NB4 (cell line): ENCODE results near the gene PCNX2.

Experiments used
- DNase-seq: peaks from one replicate; pipeline ENCODE4 v3.0.0; 2010; ENCODE audit warnings: low read depth
- H3K4me3 ChIP-seq: one replicate; pipeline ENCODE4 v1.5.1; 2011; ENCODE audit warnings: mild to moderate bottlenecking, low read depth, low read length, moderate library complexity
- MYC ChIP-seq: IDR thresholded peaks from 2 replicates; pipeline ENCODE4 v1.6.1; 2011; ENCODE audit warnings: low read depth, low read length
- POLR2A ChIP-seq: IDR thresholded peaks from 2 replicates; pipeline ENCODE4 v1.6.1; 2011; ENCODE audit warnings: mild to moderate bottlenecking; ENCODE audit not compliant: insufficient read length; ENCODE audit errors: extremely low read depth
- TF ChIP-seq, protein P1 (sequence below): IDR thresholded peaks from one replicate; pipeline ENCODE4 v1.5.1; 2012; ENCODE audit warnings: low read depth, low read length
- TF ChIP-seq, protein P2 (sequence below): IDR thresholded peaks from 2 replicates; pipeline ENCODE4 v1.6.1; 2011; ENCODE audit warnings: low read depth, low read length

The PCNX2 gene

DNA sequence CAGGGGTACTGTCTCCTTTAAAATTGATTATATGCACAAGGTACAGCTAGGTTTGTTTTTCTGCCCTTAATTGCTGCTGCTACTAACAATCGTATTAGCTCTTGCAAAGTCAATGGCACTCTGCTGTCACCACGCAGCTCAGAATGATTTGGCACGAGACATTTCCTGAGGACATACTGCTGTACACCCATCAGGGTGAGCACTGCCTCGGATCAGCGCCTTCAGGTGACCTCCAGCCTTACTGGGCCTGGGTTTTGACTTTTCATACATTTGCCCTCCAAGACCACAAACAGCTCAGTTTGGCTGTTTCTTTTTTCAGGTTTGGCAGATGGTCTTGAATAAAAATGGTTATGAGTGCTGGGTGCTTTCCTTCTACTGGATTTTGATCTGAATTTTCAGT lies 234.3 kb downstream of the PCNX2 start:
- H3K4me3 ChIP-seq, result no peak overlapping the region
- TF ChIP-seq POLR2A, result no peak
- TF ChIP-seq, protein P1, sequence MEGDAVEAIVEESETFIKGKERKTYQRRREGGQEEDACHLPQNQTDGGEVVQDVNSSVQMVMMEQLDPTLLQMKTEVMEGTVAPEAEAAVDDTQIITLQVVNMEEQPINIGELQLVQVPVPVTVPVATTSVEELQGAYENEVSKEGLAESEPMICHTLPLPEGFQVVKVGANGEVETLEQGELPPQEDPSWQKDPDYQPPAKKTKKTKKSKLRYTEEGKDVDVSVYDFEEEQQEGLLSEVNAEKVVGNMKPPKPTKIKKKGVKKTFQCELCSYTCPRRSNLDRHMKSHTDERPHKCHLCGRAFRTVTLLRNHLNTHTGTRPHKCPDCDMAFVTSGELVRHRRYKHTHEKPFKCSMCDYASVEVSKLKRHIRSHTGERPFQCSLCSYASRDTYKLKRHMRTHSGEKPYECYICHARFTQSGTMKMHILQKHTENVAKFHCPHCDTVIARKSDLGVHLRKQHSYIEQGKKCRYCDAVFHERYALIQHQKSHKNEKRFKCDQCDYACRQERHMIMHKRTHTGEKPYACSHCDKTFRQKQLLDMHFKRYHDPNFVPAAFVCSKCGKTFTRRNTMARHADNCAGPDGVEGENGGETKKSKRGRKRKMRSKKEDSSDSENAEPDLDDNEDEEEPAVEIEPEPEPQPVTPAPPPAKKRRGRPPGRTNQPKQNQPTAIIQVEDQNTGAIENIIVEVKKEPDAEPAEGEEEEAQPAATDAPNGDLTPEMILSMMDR, result no peak
- no peak for TF ChIP-seq MYC
- TF ChIP-seq, protein P2, sequence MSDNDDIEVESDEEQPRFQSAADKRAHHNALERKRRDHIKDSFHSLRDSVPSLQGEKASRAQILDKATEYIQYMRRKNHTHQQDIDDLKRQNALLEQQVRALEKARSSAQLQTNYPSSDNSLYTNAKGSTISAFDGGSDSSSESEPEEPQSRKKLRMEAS, result no peak
- DNase-seq, result no peak

DNA sequence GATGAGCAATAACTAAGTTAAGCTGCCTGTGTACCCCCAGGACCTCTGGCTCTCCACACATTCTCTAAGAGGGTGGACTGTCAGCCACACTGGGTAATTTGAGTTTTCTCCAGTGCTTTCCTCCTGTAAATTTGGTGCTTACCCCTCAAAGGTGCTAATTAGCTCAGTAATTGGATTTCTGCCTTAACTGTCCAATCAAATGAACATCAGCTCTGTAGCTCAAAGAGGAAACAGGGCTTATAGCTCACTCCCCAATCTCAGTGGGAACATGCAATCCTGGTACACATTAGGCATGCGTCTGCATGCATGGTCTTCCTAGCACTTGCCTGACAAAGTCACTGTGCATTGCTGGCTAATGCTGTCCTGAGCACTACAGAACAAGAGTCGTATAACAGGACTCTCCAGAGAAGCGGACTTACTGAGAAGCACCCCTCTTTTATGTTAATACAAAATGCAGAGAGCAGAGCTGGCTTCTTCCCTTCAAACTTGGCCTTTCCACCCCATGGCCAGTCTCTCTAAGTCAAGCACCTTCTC lies 235.0 kb downstream of the PCNX2 start:
- DNase-seq, result no peak
- TF ChIP-seq, protein P2, result no peak
- TF ChIP-seq, protein P1, result no peak
- TF ChIP-seq POLR2A, result no peak
- TF ChIP-seq MYC, result no peak
- no peak overlapping the region for H3K4me3 ChIP-seq

DNA sequence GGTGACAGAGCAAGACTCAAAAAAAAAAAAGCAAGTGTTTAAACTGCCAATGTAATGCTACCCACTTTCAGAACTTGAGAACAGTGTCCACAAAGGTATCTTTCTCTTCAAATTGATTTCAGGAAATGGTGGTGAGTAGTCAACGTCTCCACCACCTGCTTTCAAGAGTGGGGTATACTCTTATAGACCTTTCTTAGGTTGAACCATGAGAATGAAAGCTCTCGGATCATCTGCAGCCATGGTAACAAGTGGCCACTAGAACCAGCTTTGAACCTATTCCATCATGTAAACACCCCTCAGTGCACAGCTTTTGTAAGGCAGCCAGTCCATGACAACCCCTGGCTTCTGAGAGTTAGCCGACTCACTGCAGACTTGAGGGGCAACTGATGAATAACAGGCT lies 237.7 kb downstream of the PCNX2 start:
- DNase-seq, result no peak
- TF ChIP-seq, protein P1, result no peak
- TF ChIP-seq, protein P2, result no peak
- TF ChIP-seq POLR2A (no peak), MYC (no peak)
- H3K4me3 ChIP-seq, result no peak overlapping the region

DNA sequence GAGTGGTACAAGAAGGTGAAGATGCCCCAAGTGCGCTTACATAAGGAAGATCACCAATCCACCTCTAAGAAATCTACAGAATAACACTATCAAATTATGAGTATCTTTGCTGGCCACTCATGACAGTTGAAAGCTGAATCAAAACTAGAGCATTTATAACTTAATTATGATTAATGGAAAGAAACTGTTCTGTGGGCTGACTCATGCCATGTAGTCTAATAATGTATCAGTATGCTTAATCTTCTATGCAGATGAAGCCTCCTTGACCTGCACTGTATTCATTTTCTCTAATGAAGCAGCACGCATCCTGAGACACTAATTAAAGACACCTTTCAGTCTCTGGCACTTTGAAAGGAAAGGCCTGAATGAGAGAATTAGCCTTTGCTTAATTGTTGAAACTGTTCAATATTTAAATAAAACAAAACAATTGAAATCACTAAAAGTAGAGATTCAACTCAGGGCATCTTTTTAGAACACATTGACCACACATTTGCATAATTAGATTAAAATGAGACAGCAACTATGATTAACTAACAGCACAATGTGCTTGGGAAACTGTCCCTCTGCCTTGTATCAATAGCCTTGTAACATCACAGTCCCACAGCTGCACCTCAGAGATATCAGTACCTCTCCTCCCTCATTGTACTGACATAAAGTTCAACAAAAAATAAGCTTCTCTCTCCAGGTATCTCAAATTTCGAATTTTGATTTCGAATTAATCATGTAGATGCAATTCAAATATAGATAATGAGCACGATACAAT lies 239.5 kb downstream of the PCNX2 start:
- TF ChIP-seq, protein P2, result no peak
- TF ChIP-seq, protein P1, result no peak
- TF ChIP-seq MYC (no peak), POLR2A (no peak)
- no peak for DNase-seq

DNA sequence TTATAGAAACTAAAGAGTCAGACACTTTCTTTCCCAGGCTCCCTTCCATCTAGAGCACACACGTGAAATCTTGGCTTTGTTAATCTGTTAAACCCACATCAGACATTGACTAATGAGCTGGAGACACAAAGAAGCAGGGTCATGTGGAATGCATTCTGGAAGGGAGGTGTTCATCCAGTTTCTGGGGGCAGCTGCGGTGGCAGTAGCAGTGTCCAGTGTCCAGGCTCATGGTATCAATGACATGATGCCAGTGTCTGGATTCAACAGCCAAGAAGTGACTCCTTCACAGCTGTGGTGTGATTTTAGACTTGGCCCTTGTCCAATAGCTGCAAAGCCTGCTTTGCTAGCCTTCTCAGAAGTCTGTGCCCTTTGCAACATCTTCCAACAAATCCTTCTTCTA lies 249.9 kb downstream of the PCNX2 start:
- H3K4me3 ChIP-seq, result no peak overlapping the region
- TF ChIP-seq, protein P1, result no peak
- no peak for TF ChIP-seq POLR2A
- TF ChIP-seq, protein P2, result no peak
- TF ChIP-seq MYC, result no peak
- no peak for DNase-seq

More for the DNA sequence above, 239.5 kb downstream of the PCNX2 start:
- H3K4me3 ChIP-seq, result no peak overlapping the region
